CD8-positive, alpha-beta memory T cell (primary cell): ENCODE measurements around the gene NALCN. TPM values are rescaled to one million over a fixed set of nuclear protein-coding genes. Genes with fewer than 3 reads are reported as not detected.

ENCODE experiments used
- CTCF ChIA-PET: fragments of 350-600 bp; sonication (Branson Sonifier 250); formaldehyde crosslinking; loops from one replicate; lab custom pipeline; 2021; ENCODE audit warnings: antibody characterized with exemption; lab: Charles Lee
- POLR2A ChIA-PET: fragments of 350-600 bp; sonication (Branson Sonifier 250); formaldehyde crosslinking; loops from one replicate; lab custom pipeline; 2021; ENCODE audit warnings: antibody characterized with exemption; lab: Charles Lee
- DNase-seq, 5 donors: peaks; one replicate each; pipeline versions ENCODE4 v3.0.0 to v3.0.0-alpha.2; 2020 to 2022; ENCODE audit warnings: mixed read lengths in 1 of 5
- H3K27ac ChIP-seq: one replicate; pipeline ENCODE4 v1.7.0; 2013; ENCODE audit warnings: low read depth, mild to moderate bottlenecking, low read length, moderate library complexity
- H3K27me3 ChIP-seq: 2 replicates; pipeline ENCODE4 v1.7.0; 2013; ENCODE audit warnings: low read length, mild to moderate bottlenecking; ENCODE audit not compliant: insufficient read depth, poor library complexity, severe bottlenecking
- H3K36me3 ChIP-seq: 2 replicates; pipeline ENCODE4 v1.7.0; 2013; ENCODE audit warnings: mild to moderate bottlenecking, low read length, moderate library complexity; ENCODE audit not compliant: insufficient read depth
- H3K4me1 ChIP-seq: 2 replicates; pipeline ENCODE4 v1.7.0; 2013; ENCODE audit warnings: mild to moderate bottlenecking, low read length, moderate library complexity; ENCODE audit not compliant: insufficient read depth
- H3K4me3 ChIP-seq: 2 replicates; pipeline ENCODE4 v1.7.0; 2013; ENCODE audit warnings: mild to moderate bottlenecking, low read length
- H3K9me3 ChIP-seq: 2 replicates; pipeline ENCODE4 v1.7.0; 2013; ENCODE audit warnings: mild to moderate bottlenecking, low read length
- H3K27ac Mint-ChIP-seq, 8 donors: one replicate each; pipeline ENCODE4 v1.8.0; 2020 to 2021; ENCODE audit warnings: mixed read lengths in 8 of 8, mild to moderate bottlenecking in 6 of 8, inconsistent platforms in 3 of 8, moderate library complexity in 3 of 8
- H3K27me3 Mint-ChIP-seq, 2 donors: one replicate each; pipeline ENCODE4 v1.8.0; 2020 to 2021; ENCODE audit warnings: mixed read lengths in 2 of 2, mild to moderate bottlenecking in 1 of 2, moderate library complexity in 1 of 2
- H3K36me3 Mint-ChIP-seq, 3 donors: one replicate each; pipeline ENCODE4 v1.8.0; 2020 to 2021; ENCODE audit warnings: mixed read lengths in 3 of 3, inconsistent platforms in 1 of 3, mild to moderate bottlenecking in 1 of 3
- H3K4me1 Mint-ChIP-seq, 3 donors: one replicate each; pipeline ENCODE4 v1.8.0; 2020 to 2021; ENCODE audit warnings: mixed read lengths in 3 of 3, inconsistent platforms in 1 of 3, mild to moderate bottlenecking in 1 of 3
- H3K4me3 Mint-ChIP-seq, 7 donors: one replicate each; pipeline ENCODE4 v1.8.0; 2020 to 2021; ENCODE audit warnings: mixed read lengths in 7 of 7, mild to moderate bottlenecking in 6 of 7, moderate library complexity in 4 of 7, inconsistent platforms in 2 of 7
- H3K9me3 Mint-ChIP-seq, 5 donors: one replicate each; pipeline ENCODE4 v1.8.0; 2020 to 2022; ENCODE audit warnings: mixed read lengths in 5 of 5, mild to moderate bottlenecking in 3 of 5, moderate library complexity in 2 of 5, inconsistent platforms in 1 of 5
- polyA plus RNA-seq: library from polyadenylated mRNA; unstranded; fragments of 300-500 nt; fragmentation: Illumina TruSeq; gene quantifications from one replicate; pipeline ENCODE4 v1.2.3, GENCODE V29; 2021
- total RNA-seq, 2 experiments: library from RNA; stranded (reverse); gene quantifications; one replicate each; pipeline ENCODE4 v1.2.3, GENCODE V29; 2021

The NALCN gene
- total and polyA plus RNA-seq, 3 experiments from 2014 or later = not detected

GRCh38 chr13:101408154-101408553 lies 8.2 kb downstream of the NALCN start:
- H3K4me3 Mint-ChIP-seq = no peak overlapping the region
- no peak for DNase-seq
- H3K4me3 ChIP-seq = no peak overlapping the region
- H3K4me1 ChIP-seq = no peaks in the 10 kb centered on the region
- H3K36me3 ChIP-seq = no peaks in the 10 kb centered on the region
- POLR2A ChIA-PET = no interaction called here
- no peaks in the 10 kb centered on the region for H3K4me1 Mint-ChIP-seq
- CTCF ChIA-PET = no interaction called here
- H3K27me3 Mint-ChIP-seq = peaks cover 4 to 8% of the 10 kb centered on the region in 2 donors
- no peaks in the 10 kb centered on the region for H3K9me3 ChIP-seq
- H3K36me3 Mint-ChIP-seq = no peaks in the 10 kb centered on the region
- no peak overlapping the region for H3K27ac Mint-ChIP-seq
- H3K9me3 Mint-ChIP-seq = peaks cover 0 to 10% (median 0%) of the 10 kb centered on the region in 5 donors
- H3K27ac ChIP-seq = no peak overlapping the region
- no peaks in the 10 kb centered on the region for H3K27me3 ChIP-seq

GRCh38 chr13:101406791-101407190 lies 9.5 kb downstream of the NALCN start:
- Histone ChIP-seq H3K4me3 (no peak overlapping the region), H3K27me3 (no peaks in the 10 kb centered on the region), H3K9me3 (no peaks in the 10 kb centered on the region), H3K36me3 (no peaks in the 10 kb centered on the region), H3K4me1 (no peaks in the 10 kb centered on the region), H3K27ac (no peak overlapping the region)
- H3K9me3 Mint-ChIP-seq = peaks cover 0 to 10% (median 0%) of the 10 kb centered on the region in 5 donors
- CTCF ChIA-PET = no interaction called here
- H3K36me3 Mint-ChIP-seq = no peaks in the 10 kb centered on the region
- peaks cover 4% of the 10 kb centered on the region in 2 donors for H3K27me3 Mint-ChIP-seq
- no peaks in the 10 kb centered on the region for H3K4me1 Mint-ChIP-seq
- POLR2A ChIA-PET = no interaction called here
- no peak for DNase-seq
- no peak overlapping the region for H3K4me3 Mint-ChIP-seq
- H3K27ac Mint-ChIP-seq = no peak overlapping the region

DNA sequence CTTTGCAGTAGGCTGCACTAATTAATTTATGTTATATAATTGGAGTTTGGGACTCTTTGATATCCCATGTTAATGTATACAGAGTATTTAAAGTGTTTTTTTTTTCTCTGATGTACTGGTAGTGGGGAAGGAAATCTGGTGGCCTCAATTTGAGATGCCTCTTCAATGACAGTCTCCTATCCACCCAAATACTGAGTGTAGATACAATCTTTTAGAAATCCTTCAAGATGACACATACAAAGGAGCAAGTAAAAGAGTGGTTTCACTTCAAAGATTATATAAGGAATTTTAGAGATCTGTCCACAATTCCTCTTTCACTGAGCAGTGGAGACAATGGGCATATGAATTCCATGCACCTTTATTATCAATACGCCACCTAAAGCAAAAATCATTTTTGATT lies 15.1 kb downstream of the NALCN start:
- no peak overlapping the region for H3K27ac ChIP-seq
- Mint-ChIP-seq H3K9me3 (peaks cover 0 to 3% (median 0%) of the 10 kb centered on the region in 5 donors), H3K4me1 (no peaks in the 10 kb centered on the region), H3K27ac (no peak overlapping the region), H3K4me3 (no peak overlapping the region), H3K27me3 (peaks cover 0 to 5% of the 10 kb centered on the region in 2 donors), H3K36me3 (no peaks in the 10 kb centered on the region)
- H3K36me3 ChIP-seq = no peaks in the 10 kb centered on the region
- no peaks in the 10 kb centered on the region for H3K9me3 ChIP-seq
- ChIA-PET POLR2A (no interaction called here), CTCF (no interaction called here)
- no peaks in the 10 kb centered on the region for H3K4me1 ChIP-seq
- no peaks in the 10 kb centered on the region for H3K27me3 ChIP-seq
- H3K4me3 ChIP-seq = no peak overlapping the region
- no peak for DNase-seq

DNA sequence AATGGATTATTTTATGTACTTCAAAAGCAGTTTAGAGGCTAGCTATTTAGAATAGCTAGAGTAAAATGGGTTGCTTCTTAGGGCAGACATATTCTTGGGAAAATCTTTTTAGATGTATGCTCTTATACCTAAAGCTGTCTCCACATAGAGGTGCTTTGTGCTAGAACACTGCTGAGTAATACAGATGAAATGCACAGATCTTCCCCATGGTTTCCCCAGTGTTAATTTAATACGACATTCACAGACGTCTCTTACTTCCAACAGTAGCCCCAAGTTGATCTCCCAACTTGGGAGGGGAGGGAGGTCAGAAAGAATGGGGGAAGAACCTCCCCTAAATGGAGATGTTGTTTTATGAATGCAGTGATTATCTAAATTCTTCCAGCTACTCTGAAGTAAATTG lies 16.9 kb downstream of the NALCN start:
- no peaks in the 10 kb centered on the region for H3K4me1 Mint-ChIP-seq
- CTCF ChIA-PET = no interaction called here
- POLR2A ChIA-PET = no interaction called here
- Histone ChIP-seq H3K9me3 (no peaks in the 10 kb centered on the region), H3K36me3 (no peaks in the 10 kb centered on the region), H3K27me3 (no peaks in the 10 kb centered on the region), H3K4me3 (no peak overlapping the region), H3K27ac (no peak overlapping the region), H3K4me1 (no peaks in the 10 kb centered on the region)
- DNase-seq = no peak
- H3K27me3 Mint-ChIP-seq = peaks cover 0 to 1% of the 10 kb centered on the region in 2 donors
- H3K27ac Mint-ChIP-seq = no peak overlapping the region
- no peaks in the 10 kb centered on the region for H3K36me3 Mint-ChIP-seq
- no peak overlapping the region for H3K4me3 Mint-ChIP-seq
- peaks cover 0 to 3% (median 0%) of the 10 kb centered on the region in 5 donors for H3K9me3 Mint-ChIP-seq

DNA sequence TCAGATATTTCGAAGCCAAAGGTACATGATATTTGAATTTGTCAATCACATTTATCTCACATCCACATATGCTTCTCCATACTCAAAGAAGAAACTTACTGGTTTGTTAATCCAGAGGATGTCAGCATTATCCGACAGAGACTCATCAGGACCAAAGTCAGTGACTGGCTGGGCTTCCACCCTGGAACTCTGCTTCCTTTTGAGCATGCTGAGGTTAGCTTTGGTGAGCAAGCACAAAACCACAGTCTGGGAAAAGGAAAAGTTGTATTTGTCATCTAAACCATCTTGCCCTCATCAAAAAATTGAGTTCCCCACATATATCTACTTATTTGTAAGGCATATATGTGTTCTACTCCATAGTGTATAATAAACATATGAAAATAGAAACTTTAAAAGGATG lies 17.4 kb downstream of the NALCN start:
- Histone ChIP-seq H3K36me3 (no peaks in the 10 kb centered on the region), H3K9me3 (no peaks in the 10 kb centered on the region), H3K27ac (no peak overlapping the region), H3K4me3 (no peak overlapping the region), H3K4me1 (no peaks in the 10 kb centered on the region), H3K27me3 (no peaks in the 10 kb centered on the region)
- H3K36me3 Mint-ChIP-seq = no peaks in the 10 kb centered on the region
- H3K4me1 Mint-ChIP-seq = no peaks in the 10 kb centered on the region
- peaks cover 0 to 3% (median 0%) of the 10 kb centered on the region in 5 donors for H3K9me3 Mint-ChIP-seq
- peaks cover 0 to 1% of the 10 kb centered on the region in 2 donors for H3K27me3 Mint-ChIP-seq
- H3K4me3 Mint-ChIP-seq = no peak overlapping the region
- ChIA-PET POLR2A (no interaction called here), CTCF (no interaction called here)
- DNase-seq = no peak
- no peak overlapping the region for H3K27ac Mint-ChIP-seq

- H3K27ac ChIP-seq = no peak overlapping the region
Measured at GRCh38 chr13:101398191-101398590, 18.1 kb downstream of the NALCN start.

DNA sequence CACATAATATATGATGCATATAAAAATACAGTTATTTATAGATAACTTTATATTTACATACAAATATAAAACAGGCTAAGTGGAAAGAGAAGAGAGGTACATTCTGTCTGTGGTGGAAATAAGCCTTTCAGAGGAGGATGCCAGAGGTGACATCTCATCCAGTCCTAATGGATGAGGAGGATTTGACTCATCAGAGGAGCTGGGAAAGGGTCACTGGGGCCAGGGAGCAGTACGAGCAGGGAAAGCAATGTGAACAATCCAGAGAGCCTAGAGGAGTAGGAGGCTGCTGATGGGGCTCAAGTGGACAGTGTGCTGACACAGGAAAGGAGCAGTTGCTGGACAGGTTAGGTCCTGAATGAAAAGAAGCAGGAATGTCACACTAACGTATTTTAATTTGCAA lies 18.6 kb downstream of the NALCN start:
- Mint-ChIP-seq H3K36me3 (no peaks in the 10 kb centered on the region), H3K27me3 (peaks cover 0 to 1% of the 10 kb centered on the region in 2 donors), H3K4me1 (no peaks in the 10 kb centered on the region), H3K27ac (no peak overlapping the region), H3K9me3 (peaks cover 0 to 5% (median 0%) of the 10 kb centered on the region in 5 donors), H3K4me3 (no peak overlapping the region)
- no peak overlapping the region for H3K27ac ChIP-seq
- no peak overlapping the region for H3K4me3 ChIP-seq
- DNase-seq = no peak
- H3K36me3 ChIP-seq = no peaks in the 10 kb centered on the region
- H3K9me3 ChIP-seq = no peaks in the 10 kb centered on the region
- H3K4me1 ChIP-seq = no peaks in the 10 kb centered on the region
- no peaks in the 10 kb centered on the region for H3K27me3 ChIP-seq
- CTCF ChIA-PET = no interaction called here
- POLR2A ChIA-PET = no interaction called here

More at GRCh38 chr13:101398191-101398590, 18.1 kb downstream of the NALCN start:
- no peak for DNase-seq
- Mint-ChIP-seq H3K27me3 (peaks cover 0 to 1% of the 10 kb centered on the region in 2 donors), H3K4me3 (no peak overlapping the region), H3K36me3 (no peaks in the 10 kb centered on the region), H3K4me1 (no peaks in the 10 kb centered on the region), H3K27ac (no peak overlapping the region), H3K9me3 (peaks cover 0 to 5% (median 0%) of the 10 kb centered on the region in 5 donors)
- POLR2A ChIA-PET = no interaction called here
- CTCF ChIA-PET = no interaction called here
- Histone ChIP-seq H3K36me3 (no peaks in the 10 kb centered on the region), H3K4me1 (no peaks in the 10 kb centered on the region), H3K9me3 (no peaks in the 10 kb centered on the region), H3K4me3 (no peak overlapping the region), H3K27me3 (no peaks in the 10 kb centered on the region)

DNA sequence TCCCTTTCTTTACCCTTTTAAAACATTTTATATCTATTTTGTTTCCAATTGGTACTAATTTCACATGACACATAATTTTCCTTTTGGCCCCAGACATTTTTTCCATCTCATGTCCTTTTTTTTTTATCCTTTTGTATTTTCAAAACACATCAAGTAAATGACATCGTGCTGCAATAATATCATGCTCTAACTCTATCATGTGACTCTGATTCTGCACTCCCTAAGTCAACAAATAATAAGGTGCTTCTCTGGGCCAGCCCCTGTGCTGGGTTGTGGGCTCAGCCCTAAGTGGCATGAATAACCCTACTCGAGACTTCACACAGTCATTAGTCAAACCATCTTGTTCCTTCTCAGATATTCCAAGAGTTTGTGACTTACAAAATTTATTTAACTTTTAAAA lies 21.7 kb downstream of the NALCN start:
- Histone ChIP-seq H3K27me3 (no peaks in the 10 kb centered on the region), H3K4me1 (no peaks in the 10 kb centered on the region), H3K36me3 (no peaks in the 10 kb centered on the region), H3K27ac (no peak overlapping the region), H3K4me3 (no peak overlapping the region), H3K9me3 (no peaks in the 10 kb centered on the region)
- peaks cover 0 to 1% of the 10 kb centered on the region in 2 donors for H3K27me3 Mint-ChIP-seq
- no peaks in the 10 kb centered on the region for H3K36me3 Mint-ChIP-seq
- no peak for DNase-seq
- H3K4me1 Mint-ChIP-seq = peaks cover 0 to 1% (median 0%) of the 10 kb centered on the region in 3 donors
- POLR2A ChIA-PET = no interaction called here
- H3K9me3 Mint-ChIP-seq = peaks cover 0 to 2% (median 0%) of the 10 kb centered on the region in 5 donors
- CTCF ChIA-PET = no interaction called here
- no peak overlapping the region for H3K4me3 Mint-ChIP-seq
- no peak overlapping the region for H3K27ac Mint-ChIP-seq
